ENCODE results near the gene SMAD2. TPM values are rescaled to one million over a fixed set of nuclear protein-coding genes. Genes with fewer than 3 reads are reported as not detected.

Gene SMAD2
- total and polyA plus RNA-seq, 2 of the 8 experiments (the other 6 are each of a cell fraction or from before 2014, with no cell fraction given): 28.4 to 124 TPM

GRCh38 chr18:47893939-47894699 lies 36.3 kb downstream of the SMAD2 start (continued):
- no peak for TF ChIP-seq TCF12 (IDR thresholded peaks at IDR 0.05; ENCODE audit: low read depth, low read length)
